Cerebellar cortex (tissue), 1 donor: Measurements from ENCODE around the gene C12orf75.
"Not testable (repeated sequence)": the region's sequence is repeated elsewhere in the genome, so short reads cannot be mapped to it uniquely, and the experiment has no call there.

Experiments
- DNase-seq: peaks from one replicate; pipeline ENCODE4 v3.0.0-alpha.2; 2015; ENCODE audit warnings: low spot score

Gene C12orf75

GRCh38 chr12:105377077-105377476 lies 46.6 kb downstream of the C12orf75 start:
- no peak for DNase-seq

- DNase-seq: no peak
Observed at GRCh38 chr12:105378911-105379310, 48.4 kb downstream of the C12orf75 start.

- DNase-seq: peak; percentile 52
Observed at GRCh38 chr12:105382771-105383622, 52.5 kb downstream of the C12orf75 start.

DNA sequence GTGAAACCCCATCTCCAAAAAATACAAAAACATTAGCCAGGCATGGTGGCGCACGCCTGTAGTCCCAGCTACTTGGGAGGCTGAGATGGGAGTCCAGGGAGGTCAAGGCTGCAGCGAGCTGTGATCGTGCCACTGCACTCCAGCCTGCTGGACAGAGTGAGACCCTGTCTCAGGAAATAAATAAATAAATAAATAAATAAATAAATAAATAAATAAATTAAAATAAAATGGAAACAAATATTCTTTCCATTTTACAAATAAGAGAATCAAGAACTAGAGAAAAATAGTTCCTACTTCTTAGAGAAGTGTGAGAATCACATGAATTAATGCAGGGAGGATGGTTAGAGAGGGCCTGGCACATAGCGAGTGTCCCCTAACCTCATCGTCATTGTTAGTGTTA lies 53.7 kb downstream of the C12orf75 start:
- DNase-seq: no peak

- DNase-seq: no peak
Observed at GRCh38 chr12:105384916-105385535, 54.5 kb downstream of the C12orf75 start.

- no peak for DNase-seq
Observed at GRCh38 chr12:105386431-105386830, 55.9 kb downstream of the C12orf75 start.

DNA sequence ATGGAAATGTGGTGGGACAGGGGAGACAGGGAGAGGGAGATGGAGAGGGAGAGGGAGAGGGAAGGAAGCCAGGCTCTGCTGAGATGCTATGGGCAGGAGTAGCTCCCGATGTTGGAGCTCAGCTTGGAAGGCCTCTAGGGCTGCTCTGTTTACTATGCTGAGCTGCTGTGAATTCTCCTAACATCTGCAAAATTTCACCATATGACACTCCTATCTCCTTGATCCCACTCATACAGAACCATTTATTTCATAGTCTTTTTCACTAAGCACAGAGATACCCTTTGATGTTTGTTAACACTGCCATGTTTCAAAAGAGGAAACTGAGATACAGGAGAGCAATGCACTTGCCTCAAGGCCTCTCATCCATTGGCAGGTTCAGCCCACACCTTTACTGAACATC lies 60.7 kb downstream of the C12orf75 start:
- no peak for DNase-seq

GRCh38 chr12:105393587-105393986 lies 63.1 kb downstream of the C12orf75 start:
- DNase-seq: no peak

GRCh38 chr12:105396024-105396423 lies 65.5 kb downstream of the C12orf75 start:
- DNase-seq: no peak

DNA sequence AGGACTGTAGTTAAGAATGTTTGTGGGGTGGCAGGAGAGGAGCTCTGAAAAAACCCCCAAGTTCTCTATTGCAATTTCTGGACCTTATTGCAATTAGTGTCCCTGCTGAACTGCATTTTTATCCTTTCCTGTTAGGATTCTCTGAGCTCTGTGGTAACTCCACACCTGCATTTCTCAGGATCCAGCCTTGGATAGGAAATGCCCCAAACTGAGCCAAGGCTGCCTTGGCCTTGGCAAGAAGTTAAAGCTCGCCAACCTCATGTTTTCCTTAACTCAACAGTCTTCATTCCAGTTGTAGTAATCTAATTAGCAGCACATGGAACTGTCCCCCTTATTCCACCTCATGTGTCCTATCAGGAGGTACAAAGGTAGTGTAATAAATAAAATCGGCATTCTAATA lies 66.5 kb downstream of the C12orf75 start:
- DNase-seq: no peak

DNA sequence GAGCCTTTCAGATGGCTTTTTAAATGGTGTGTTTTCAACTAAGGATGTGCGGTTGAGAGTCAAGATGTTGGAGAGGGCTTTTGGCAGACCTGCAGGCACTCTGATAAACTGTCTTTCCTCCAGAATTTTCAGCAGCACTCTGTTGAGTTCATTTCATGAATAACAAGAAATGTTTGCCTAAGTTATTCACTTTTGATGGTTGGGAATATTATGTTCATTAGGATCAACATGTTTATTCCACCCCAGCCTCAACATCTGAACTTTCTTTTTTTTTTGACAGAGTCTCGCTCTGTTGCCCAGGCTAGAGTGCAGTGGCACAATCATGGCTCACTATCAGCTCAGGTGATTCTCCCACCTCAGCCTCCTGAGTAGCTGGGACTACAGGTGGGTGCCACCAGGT lies 68.4 kb downstream of the C12orf75 start:
- no peak for DNase-seq

DNA sequence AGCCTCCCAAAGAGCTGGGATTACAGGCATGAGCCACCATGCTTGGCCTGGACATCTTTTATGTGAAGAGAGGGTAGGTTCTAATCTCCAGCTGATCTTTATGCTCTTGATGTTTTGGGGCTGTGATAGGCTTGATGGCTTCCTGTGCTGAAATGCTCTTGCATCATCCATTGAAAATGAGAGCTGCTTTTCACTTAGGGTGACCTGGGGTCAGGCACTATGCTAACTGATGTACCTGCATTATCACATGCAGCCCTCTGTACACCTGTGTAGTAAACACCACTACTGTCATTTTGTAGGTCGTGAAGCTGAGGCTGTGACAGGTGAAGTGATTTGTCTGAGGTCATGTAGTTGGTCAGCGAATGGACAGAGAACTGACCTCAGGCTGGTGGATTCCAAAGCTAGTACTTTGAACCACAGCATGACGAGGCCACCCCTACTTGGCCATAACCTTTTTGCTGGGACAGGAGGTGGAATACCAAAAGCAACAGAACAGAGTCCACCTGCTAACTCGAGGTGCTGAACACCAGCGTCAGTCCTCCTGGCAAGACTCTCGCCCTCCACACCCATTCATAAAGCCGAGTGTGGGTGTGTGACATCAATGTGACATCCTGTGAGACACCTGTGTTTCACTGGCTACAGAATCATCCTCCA lies 69.1 kb downstream of the C12orf75 start:
- no peak for DNase-seq

- DNase-seq: no peak
Observed at GRCh38 chr12:105400227-105400626, 69.7 kb downstream of the C12orf75 start.

GRCh38 chr12:105401198-105401597 lies 70.7 kb downstream of the C12orf75 start:
- no peak for DNase-seq

DNA sequence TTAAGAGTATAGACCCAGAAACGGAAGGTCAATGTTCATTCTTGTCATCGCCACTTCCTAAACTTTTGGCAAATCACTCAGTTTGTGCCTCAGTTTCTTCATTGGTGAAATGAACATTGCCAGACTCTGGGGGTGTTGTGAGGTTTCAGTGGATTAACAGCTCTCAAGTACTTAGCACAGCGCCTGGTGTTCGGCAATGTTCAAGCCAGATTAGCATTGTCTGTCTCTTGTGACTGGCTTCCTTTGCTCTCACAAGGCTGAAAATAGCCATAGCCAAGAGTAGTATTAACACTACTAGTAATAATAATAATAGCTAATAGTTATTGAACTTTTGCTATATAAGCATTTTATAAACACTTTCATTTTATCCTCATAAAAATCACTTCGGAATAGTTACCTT lies 71.9 kb downstream of the C12orf75 start:
- DNase-seq: no peak

DNA sequence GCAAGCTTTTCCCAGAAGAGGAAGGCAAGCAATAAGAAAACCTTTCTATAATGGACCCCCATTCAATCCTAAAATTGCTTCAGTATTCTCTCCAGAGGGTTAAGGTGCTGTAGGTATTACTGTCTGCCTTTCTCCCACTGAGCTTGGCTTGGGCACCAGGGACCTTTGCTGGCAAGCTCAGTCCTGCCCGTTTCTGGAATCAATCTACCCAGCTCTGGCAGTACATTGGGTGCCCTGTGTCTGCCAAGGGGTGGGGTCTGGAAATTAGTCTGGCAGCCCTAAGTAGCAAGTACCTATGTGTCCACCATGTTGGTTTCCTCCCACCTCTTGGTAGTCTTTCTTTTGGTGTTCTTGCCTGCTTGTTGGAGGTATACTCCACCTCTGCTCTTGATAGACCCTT lies 72.6 kb downstream of the C12orf75 start:
- no peak for DNase-seq

DNA sequence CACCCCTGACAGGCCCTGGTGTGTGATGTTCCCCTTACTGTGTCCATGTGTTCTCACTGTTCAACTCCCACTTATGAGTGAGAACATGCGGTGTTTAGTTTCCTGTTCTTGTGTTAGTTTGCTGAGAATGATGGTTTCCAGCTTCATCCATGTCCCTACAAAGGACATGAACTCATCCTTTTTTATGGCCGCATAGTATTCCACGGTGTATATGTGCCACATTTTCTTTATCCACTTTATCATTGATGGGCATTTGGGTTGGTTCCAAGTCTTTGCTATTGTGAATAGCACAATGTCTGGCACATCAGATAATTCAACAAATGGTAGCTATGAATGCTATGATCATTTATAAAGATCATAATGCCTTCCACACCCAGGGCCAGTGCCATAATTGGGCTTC lies 73.6 kb downstream of the C12orf75 start:
- DNase-seq: not testable (repeated sequence)

DNA sequence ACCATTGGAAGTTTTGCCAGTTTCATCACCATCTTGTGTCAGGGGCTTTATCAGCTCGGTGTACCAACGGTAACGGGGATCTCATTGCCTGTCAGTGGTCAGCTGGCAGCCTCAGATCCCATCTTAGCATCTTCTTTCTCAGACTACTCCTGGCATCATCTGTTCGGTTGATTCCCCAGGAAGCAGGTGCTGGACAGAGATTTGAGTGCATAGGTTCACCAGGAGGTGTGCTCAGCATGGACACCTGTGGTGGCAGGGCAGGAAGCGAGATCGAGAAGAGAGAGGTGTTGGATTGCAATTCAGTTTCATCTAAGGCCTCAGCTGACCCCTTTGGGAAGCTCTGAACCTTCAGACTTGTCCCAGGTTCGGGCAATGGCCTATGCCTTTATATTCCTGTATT lies 76.0 kb downstream of the C12orf75 start:
- DNase-seq: no peak

DNA sequence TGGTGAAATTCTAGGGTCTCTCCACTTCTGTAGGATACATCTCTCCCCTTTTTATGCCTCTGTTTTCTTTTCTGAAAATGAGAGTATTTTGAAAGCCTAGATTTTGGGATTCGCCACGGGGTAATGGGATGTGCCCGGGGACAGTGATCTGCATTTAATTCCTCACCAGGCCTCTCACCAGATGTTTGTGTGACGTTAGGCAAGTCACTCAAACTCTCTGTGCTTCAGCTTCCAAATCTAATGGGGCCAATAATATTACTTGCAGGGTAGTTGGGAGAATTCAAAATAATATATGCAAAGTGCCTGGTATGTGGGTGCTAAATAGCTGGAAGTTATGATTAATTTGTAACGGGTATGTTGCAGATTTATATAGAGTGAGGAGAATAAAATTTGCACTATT lies 78.8 kb downstream of the C12orf75 start:
- no peak for DNase-seq

- DNase-seq: no peak
Observed at GRCh38 chr12:105409801-105410471, 79.4 kb downstream of the C12orf75 start.

DNA sequence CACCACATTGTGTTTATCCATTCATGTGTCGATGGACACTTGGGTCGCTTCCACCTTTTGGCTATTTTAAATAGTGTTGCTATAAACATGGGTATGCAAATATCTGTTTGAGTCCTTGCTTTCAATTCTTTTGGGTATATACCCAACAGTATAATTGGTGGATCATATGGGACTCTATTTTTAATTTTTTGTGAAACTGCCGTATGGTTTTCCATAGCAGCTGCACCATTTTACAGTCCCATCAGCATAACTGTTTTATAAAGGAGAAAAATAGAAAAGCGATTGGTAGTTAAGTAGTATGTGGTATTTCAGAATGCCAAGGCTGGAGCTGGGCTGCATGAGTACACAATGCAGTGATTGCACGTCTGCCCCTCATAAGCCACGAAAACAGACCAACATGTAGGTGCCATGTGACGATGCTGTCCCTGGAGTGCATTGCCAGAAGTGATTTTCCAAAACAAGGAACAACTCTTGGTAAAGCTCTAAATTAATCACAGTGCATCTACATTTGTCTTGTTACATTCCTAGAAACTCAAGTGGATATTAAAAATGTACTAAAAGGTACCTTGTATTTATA lies 83.5 kb downstream of the C12orf75 start:
- DNase-seq: no peak

DNA sequence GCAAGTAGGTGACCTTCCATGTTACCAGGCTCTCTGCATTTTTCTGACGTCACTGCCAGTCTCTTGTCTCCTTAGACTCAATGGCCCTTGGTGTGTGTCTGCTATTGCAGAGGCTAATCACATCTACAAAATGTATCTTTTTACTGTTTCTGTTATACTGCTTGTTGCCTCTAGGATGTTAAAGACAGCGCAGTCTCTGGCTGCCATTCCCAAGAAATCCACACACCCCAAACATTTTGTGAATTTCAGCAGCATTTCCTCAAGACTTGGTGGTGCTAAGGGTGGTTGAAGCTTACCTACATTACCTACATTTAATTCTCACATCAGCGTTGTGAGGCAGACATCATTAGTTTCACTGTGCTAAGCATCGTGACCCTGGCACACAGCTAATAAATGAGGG lies 87.2 kb downstream of the C12orf75 start:
- no peak for DNase-seq
